Measurements from ENCODE around the gene IGF2BP3.
"Not testable (repeated sequence)": the region's sequence is repeated elsewhere in the genome, so short reads cannot be mapped to it uniquely, and the experiment has no call there.

The IGF2BP3 gene

GRCh38 chr7:23470330-23471105 lies at the start of gene IGF2BP3:
IGF2BP3 (minus strand) TSS chr7:23470491; CDS start chr7:23470110, 381 bp downstream.
- no peak for DNase-seq

DNA sequence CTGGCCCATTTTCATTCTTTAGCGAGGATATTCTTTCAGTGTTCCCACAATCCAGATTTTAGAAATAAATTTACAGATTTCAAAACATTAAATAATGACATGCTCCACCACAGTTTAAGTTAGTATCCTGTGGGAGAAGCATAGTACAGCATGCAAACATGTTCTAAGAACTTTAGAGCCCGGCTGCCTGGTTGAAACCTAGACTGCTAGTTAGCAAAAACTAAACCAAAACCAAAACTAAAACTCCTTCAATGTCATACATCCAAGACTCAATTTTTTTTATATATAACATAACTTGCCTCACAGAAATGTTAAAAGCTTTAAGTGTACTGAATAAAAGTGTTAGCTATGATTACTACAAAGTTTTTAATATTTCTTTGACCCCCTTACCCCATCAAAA lies 44.5 kb upstream of the IGF2BP3 start:
- DNase-seq: no peak

- not testable (repeated sequence) for DNase-seq
These were observed 43.5 kb upstream of the IGF2BP3 start for GRCh38 chr7:23513746-23514145.

DNA sequence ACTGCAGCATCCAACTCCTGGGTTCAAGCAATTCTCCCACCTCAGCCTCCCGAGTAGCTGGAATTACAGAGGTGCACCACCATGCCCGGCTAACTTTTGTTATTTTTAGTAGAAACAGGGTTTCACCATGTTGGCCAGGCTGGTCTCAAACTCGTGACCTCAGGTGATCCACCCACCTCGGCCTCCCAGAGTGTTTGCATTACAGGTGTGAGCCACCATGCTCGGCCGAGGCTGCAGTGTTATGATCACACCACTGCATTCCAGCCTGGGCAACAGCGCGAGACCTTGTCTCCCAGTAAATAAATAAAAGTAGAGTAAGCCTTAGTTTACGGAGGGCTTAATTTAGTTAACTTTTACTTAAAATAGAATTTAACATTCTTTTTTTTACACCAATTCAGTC lies 23.7 kb upstream of the IGF2BP3 start:
- DNase-seq: no peak

- DNase-seq: no peak
These were observed 21.2 kb upstream of the IGF2BP3 start for GRCh38 chr7:23491502-23491901.

GRCh38 chr7:23490357-23491135 lies 20.3 kb upstream of the IGF2BP3 start:
- peak; percentile 68 for DNase-seq

- DNase-seq: not testable (repeated sequence)
These were observed 18.4 kb upstream of the IGF2BP3 start for GRCh38 chr7:23488714-23489113.

DNA sequence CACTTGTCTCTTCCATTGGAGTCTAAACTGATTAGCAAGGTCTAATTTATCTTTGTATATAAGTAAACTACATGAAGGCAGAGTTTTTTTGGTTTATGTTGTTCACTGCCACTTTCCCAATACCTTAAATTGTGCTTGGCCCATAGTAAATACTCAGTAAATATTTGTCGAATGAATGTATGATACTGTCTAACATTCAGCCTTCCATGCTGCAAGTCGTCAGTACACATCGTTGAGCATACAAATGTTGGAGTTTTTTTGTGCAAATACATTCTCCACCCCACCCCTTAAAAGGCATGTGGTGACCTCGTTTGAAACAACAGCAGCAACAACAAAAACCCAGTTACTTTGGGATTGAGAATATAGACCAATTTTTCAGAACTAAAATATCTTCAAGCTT lies 17.4 kb upstream of the IGF2BP3 start:
- no peak for DNase-seq

- DNase-seq: no peak
These were observed 15.9 kb upstream of the IGF2BP3 start for GRCh38 chr7:23486002-23486773.

DNA sequence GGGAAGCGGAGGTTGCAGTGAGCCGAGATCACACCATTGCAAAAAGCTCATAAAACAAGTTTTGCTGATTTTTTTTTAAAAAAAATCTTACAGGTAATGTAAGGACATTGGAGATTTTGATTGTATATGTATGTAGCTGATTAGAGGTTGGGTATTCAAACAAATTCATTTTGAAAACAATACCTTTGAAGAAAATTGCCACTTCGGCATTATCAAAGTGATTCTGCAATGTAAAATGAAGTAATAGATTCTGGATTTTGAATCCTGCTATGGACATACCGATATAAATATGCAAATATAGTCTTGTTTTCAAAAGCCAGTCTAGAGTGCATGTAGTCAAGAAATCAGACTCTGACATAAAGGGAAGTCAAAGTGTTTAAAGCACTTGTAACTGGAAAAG lies 12.4 kb upstream of the IGF2BP3 start:
- DNase-seq: no peak

- DNase-seq: no peak
These were observed 7.9 kb upstream of the IGF2BP3 start for GRCh38 chr7:23477962-23478866.

GRCh38 chr7:23477157-23477499 lies 6.8 kb upstream of the IGF2BP3 start:
- no peak for DNase-seq

DNA sequence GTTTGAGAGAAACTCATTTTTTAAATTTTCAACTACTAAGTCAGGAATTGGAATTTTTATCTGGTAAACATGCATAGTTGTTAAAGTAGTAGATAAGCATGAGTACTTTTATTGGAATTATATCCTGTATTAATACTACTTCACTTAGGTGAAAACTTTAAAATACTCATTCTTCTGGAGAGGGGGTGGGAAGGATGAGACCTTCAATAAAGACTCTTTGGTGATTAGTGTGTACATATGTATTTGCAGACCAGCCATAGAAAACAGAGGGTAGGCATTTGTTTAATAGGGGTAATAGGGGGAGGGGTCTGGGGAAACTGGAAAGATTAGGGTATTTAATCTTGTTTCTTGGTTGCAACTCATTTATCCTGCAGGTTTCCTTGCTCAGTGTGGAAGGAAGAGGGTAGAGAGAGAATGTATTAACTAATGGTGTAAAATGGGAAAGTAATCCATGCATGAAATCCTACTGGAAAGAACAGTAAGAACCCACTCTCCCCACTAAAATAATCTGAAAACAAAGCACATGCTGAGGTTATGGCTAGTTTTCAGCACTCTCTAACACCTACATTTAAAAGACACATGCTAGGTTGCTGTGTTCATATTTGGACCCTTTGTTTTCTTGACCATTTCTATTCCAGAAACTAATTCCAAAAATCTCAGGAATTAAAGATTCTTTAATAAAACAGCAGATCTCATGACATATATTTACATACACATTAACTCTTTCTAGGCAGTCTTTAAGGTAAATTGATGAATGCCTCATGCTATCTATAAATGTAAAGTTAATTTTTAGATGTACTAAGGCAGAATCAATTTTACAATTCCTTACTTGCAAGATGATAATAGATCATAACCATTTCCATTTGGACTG lies 6.2 kb upstream of the IGF2BP3 start:
- DNase-seq: no peak

DNA sequence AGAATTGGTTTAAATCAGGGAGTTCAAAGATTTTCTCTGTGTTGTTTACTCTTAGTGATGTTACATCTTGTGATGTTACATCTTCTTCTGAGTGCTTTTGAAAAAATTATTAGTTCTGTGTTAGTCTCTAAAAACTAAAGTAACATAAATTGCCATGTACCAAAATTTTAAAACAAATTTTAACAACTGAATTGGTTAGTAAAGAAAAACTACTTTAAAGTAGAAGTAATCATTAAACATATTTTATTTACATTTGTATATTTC lies 5.2 kb upstream of the IGF2BP3 start:
- no peak for DNase-seq

GRCh38 chr7:23474829-23475575 lies 4.7 kb upstream of the IGF2BP3 start:
- DNase-seq: no peak

DNA sequence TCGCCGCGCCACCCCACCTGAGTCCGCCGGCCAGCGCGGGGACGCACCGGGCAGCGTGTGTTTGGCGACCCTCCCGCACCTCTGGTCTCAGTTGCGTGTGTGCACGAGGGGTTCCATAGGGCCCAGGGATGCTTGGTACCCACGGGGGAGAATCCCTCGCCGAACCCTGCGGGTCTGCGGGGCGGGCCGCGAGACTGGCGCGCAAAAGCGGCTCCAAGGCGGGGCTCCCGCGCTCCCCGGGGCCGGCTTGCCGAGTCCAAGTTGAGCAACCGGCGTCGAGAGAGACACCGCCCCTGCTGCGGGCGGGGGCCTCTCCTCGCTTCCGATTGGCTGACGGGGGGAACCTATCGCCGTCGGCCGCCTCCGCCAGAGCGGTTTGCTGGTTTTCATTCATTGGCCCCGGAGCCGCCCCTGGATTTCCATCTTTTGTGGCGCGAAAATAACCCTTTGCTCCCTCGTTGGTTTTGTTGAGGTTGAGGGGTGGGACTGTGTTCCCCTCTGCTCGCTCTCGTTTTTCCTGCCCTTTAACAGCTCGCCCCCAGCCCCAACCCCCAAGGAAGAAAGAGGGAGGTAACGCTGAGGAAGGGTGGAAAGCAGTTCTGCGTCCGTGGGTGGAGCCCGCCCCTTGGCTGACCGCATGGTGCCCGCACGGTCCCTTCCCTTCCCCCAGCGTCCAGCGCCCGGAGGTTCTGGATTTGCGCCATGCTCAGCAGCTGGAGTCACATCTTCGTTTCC lies 4.0 kb upstream of the IGF2BP3 start:
- DNase-seq: peak; percentile 52

GRCh38 chr7:23473844-23474093 lies 3.5 kb upstream of the IGF2BP3 start:
- DNase-seq: no peak

DNA sequence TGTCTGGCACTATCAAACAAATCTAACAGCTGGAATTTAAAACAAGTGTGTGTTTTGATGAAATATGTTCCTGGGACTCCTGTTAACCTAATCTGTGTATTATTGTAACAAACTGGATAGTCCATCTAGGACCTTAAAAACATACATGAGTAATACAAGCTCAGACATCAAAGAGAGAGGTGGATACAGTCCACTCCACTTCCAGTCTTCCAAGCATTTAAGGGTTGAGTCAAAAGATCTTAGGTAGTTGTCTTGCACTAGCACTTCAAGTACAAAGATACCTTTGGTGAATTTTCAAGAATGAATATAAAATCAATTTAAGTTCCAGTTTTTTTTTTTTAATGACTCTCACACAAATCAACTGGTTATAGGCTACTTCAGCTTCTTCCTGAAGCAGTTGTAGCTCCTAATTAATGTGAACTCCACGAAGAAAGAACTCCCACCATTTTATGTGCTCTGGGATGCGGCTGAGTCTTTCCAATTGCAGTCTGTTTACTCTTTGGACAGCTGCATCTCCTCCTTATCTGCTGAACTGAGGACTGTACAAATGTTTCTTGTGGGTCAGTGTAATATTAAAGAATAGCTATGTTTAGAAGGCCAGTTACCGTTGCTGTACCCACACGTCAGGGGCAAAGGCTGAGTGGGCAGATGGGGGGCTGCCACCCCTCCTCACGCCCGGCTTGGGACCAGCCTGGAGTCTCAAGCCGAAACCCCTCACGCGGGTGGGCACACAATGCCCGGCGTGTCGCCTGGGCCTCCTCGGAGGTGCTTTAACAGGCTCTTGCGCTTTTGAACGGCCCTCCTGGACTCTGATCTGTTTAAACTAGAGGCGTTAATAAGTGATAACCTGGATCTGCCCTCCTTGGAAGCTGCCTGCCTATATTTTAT lies 2.9 kb upstream of the IGF2BP3 start:
- DNase-seq: no peak

GRCh38 chr7:23472556-23472955 lies 2.3 kb upstream of the IGF2BP3 start:
- no peak for DNase-seq

DNA sequence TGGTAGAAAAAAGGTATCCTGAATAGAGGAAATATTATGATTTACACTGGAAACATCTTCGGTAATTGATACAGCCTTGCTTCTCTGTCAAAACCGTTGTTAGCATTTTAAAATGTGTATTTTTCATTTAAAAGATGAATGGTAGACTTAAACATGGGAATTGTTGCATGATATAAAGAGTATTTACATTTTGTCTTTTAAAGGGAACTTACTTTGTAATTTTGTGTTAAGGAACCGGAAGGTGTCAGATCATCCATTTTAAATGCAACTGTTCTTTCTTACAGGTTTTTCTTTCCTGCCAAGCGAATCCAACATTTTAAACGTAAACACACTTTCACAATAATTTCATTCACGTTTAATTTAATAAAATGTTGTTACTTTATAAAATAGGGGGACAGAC lies 1.8 kb upstream of the IGF2BP3 start:
- no peak for DNase-seq

Measured in CD4-positive, alpha-beta T cell treated with Interleukin-10 for 1 hour (primary cell).